Retinal pigment epithelial cell (primary cell): Measurements from ENCODE around the gene RNF217.
A peak's percentile ranks its signal among the peaks of the same experiment; 100 is the strongest.
"Not testable (repeated sequence)": the region's sequence is repeated elsewhere in the genome, so short reads cannot be mapped to it uniquely, and the experiment has no call there.

Experiments
- DNase-seq: peaks from one replicate; pipeline ENCODE4 v3.0.0-alpha.2; 2010; ENCODE audit warnings: low read depth
- H3K4me3 ChIP-seq: 2 replicates; pipeline ENCODE4 v1.5.1; 2011; ENCODE audit warnings: mild to moderate bottlenecking, low read length, control low read depth, moderate library complexity
- TF ChIP-seq, protein P1 (sequence below): conservative IDR thresholded peaks from 2 replicates; pipeline ENCODE4 v1.5.1; 2011; ENCODE audit warnings: low read depth, low read length, control low read depth, inconsistent platforms

Gene RNF217, protein sequence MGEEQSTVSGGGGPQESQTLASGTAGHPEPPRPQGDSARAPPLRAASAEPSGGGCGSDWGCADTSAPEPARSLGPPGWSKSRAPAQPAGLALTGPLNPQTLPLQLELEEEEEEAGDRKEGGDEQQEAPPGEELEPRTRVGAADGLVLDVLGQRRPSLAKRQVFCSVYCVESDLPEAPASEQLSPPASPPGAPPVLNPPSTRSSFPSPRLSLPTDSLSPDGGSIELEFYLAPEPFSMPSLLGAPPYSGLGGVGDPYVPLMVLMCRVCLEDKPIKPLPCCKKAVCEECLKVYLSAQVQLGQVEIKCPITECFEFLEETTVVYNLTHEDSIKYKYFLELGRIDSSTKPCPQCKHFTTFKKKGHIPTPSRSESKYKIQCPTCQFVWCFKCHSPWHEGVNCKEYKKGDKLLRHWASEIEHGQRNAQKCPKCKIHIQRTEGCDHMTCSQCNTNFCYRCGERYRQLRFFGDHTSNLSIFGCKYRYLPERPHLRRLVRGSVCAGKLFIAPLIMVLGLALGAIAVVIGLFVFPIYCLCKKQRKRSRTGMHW

DNA sequence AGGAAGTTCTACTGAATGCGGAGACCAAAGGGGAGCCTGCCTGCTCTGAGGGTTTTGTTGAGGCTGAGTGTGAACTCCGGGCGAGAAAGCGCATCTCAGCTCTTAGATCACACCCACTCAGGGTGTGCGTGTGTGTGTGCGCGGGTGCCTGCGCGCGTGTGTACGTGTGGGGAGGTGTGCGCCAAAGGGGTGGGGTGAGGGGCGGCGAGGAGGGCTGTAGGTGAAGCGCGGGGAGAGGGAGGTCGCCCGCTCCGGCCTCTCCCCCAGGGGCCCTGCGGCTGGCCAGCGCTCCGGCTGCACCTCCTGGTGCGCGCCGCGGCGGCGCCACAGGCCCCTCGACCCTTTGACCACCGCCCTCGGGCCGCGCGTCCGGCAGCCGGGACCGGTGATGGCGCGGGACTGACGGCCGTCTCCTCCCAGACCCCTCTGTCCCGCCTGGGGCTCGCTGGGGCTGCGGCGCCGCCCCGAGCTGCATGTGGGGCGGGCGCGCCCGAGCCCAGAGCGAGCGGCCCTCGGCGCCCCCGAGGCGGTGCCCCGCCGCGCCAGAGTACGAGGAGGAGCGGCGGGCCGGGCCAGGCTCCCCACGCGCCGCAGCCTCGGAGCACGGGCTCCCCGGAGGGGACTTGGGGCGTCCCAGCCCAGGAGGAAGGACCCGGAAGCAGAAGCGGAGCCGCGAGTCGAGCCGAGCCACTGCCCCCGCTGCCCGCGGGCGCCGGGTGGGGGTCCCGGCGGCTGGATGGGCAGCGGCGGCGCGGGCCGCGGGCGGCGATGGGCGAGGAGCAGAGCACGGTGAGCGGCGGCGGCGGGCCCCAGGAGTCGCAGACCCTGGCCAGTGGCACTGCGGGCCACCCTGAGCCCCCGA, at the start of gene RNF217:
RNF217 (plus strand) TSS at position 661 of the 862 bp plus-strand sequence; CDS start at position 769, 108 bp downstream.
- DNase-seq = no peak
- TF ChIP-seq, protein P1, sequence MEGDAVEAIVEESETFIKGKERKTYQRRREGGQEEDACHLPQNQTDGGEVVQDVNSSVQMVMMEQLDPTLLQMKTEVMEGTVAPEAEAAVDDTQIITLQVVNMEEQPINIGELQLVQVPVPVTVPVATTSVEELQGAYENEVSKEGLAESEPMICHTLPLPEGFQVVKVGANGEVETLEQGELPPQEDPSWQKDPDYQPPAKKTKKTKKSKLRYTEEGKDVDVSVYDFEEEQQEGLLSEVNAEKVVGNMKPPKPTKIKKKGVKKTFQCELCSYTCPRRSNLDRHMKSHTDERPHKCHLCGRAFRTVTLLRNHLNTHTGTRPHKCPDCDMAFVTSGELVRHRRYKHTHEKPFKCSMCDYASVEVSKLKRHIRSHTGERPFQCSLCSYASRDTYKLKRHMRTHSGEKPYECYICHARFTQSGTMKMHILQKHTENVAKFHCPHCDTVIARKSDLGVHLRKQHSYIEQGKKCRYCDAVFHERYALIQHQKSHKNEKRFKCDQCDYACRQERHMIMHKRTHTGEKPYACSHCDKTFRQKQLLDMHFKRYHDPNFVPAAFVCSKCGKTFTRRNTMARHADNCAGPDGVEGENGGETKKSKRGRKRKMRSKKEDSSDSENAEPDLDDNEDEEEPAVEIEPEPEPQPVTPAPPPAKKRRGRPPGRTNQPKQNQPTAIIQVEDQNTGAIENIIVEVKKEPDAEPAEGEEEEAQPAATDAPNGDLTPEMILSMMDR = no peak
- H3K4me3 ChIP-seq = peak within 1 kb of the TSS; percentile 91

DNA sequence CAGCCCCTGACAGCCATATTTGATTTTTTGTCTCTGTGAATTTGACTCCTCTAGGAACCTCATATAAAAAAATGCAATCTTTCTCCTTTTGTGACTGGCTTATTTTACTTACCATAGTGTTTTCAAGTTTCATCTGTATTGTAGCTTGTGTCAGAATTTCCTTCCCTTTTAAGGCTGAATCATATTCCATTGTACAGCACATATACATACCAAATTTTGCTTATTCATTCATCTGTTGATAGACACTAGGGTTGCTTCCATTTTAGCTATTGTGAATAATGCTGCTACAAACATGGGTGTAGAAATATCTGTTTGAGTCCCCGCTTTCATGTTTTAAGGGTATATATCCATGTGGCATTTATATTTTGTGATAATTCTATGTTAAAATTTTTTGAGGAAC, 49.2 kb upstream of the RNF217 start:
- H3K4me3 ChIP-seq = no peak overlapping the region
- DNase-seq = no peak
- TF ChIP-seq, protein P1 = no peak

DNA sequence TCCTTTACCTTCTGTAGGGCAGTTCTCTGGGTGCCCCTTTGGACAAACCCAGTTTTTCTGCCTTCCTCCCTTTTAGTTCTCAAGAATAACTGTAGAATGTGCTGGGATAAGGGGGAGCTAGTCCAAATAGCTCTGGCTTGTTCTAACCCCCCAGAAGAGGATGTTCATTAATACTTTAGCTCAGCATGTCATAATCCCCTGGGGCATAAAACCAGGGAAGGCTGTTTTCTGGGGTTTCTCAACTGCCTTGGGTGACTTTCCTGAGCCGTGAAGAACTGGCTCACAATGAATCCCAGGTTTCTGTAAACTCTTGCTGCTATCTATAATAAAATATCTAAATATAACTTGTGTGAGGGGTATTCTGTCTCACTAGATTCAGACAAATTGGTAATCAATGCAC, 44.5 kb upstream of the RNF217 start:
- TF ChIP-seq, protein P1 = no peak
- no peak for DNase-seq
- H3K4me3 ChIP-seq = no peak overlapping the region

DNA sequence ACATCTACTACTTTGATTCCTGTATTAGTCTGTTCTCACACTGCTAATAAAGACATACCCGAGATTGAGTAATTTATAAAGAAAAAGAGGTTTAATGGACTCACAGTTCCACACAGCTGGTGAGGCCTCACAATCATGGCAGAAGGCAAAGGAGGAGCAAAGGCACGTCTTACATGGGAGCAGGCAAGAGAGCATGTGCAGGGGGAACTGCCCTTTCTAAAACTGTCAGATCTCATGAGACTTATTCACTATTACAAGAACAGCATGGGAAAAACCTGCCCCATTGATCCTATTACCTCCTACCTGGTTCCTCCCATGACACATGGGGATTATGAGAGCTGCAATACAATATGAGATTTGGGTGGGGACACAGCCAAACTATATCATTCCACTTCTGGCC, 42.5 kb upstream of the RNF217 start:
- not testable (repeated sequence) for DNase-seq

DNA sequence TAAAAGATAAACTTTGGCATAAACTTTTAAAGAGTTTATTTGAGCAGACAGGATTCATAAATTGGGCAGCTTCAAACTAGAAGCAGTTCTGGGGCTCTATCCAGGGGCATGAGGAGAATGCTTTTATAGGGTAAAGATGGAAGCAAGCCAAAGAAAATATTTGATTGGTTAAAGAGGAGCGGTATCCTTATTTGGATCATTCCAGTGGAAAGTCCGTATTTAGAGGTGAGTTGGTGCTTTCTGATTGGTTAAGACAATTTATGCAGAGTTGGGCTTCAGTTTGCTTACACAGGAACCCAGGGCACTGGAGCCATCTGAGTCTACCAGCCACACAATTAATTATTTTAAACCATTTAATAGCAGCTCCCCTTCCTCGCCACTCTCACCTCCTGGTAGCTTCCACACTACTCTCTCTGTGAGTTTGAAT, 37.9 kb upstream of the RNF217 start:
- no peak overlapping the region for H3K4me3 ChIP-seq
- DNase-seq = no peak
- TF ChIP-seq, protein P1 = no peak

More for the DNA sequence above, 42.5 kb upstream of the RNF217 start:
- H3K4me3 ChIP-seq = not testable (repeated sequence)

DNA sequence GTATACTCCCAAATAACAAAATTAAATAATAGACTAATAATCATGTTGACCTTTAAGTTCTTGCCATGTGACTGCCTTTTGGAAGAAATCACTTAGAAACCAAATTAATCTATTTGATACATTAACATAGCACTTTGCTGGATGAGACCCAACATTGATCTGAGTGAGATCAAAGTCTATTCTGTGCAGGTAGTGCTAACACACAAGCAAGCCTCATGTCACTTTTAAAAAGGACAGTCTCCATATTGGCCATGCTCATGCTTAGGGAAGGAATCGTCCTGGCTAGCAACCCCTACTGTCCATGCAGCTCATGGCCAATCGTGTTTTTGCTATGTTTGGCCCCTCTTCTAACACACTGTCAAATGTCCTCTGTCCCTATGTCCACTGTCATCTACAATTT, 35.8 kb upstream of the RNF217 start:
- TF ChIP-seq, protein P1 = no peak
- DNase-seq = no peak
- H3K4me3 ChIP-seq = no peak overlapping the region

DNA sequence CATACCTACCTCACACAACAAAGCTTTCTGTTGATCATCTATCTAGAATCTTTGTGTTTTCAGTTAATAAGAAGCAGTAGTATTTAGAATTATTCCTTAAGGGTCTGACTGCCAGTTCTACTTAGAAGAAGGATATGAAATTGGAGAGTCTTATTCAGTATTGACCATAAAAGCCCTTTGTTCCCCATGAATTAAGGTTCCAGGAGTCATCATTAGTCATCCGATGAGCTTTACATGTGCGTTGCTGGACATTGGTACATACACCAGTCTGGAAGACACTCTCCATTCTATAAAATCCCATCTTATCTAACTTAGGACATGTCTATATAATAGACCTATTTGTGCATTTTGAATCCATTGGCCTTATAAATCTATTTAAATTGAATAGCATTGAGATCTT, 34.4 kb upstream of the RNF217 start:
- H3K4me3 ChIP-seq = no peak overlapping the region

More for the DNA sequence above, 34.4 kb upstream of the RNF217 start:
- TF ChIP-seq, protein P1 = no peak
- no peak for DNase-seq
